ENCODE measurements around the gene PAPSS2.
"Not testable (repeated sequence)": the region's sequence is repeated elsewhere in the genome, so short reads cannot be mapped to it uniquely, and the experiment has no call there.

Gene PAPSS2

GRCh38 chr10:87619705-87620104 is 40.0 kb upstream of the PAPSS2 start:
- H3K27me3 ChIP-seq (ENCODE audit: insufficient read depth, poor library complexity, severe bottlenecking), result no peaks in the 10 kb centered on the region
- DNase-seq (ENCODE audit: low read depth in 1 of 2, low spot score in 1 of 2), result no peak
- H3K27ac ChIP-seq (replicated peaks), result no peak overlapping the region
- no peak for TF ChIP-seq REST (IDR thresholded peaks at IDR 0.05; ENCODE audit: insufficient replicate concordance, low read depth)
- no peak for TF ChIP-seq CTCF (IDR thresholded peaks at IDR 0.05; ENCODE audit: insufficient read depth, low read length)
- TF ChIP-seq GABPA (IDR thresholded peaks at IDR 0.05; ENCODE audit: low read depth), result no peak
- no peak for TF ChIP-seq SPI1 (IDR thresholded peaks at IDR 0.05; ENCODE audit: borderline replicate concordance, low read depth)
- no peak for TF ChIP-seq POLR2AphosphoS5 (IDR thresholded peaks at IDR 0.05; ENCODE audit: low read depth)
- H3K4me3 ChIP-seq (replicated peaks; ENCODE audit: insufficient read depth, low read length), result no peak overlapping the region

- not testable (repeated sequence) for H3K4me3 ChIP-seq (replicated peaks; ENCODE audit: insufficient read depth, low read length); DNase-seq (ENCODE audit: low read depth in 1 of 2, low spot score in 1 of 2); H3K27ac ChIP-seq (replicated peaks); H3K27me3 ChIP-seq (ENCODE audit: insufficient read depth, poor library complexity, severe bottlenecking)
Observed at GRCh38 chr10:87621440-87621839, 38.2 kb upstream of the PAPSS2 start.

GRCh38 chr10:87622314-87623004 is 37.2 kb upstream of the PAPSS2 start:
- TF ChIP-seq SPI1 (IDR thresholded peaks at IDR 0.05; ENCODE audit: borderline replicate concordance, low read depth) (no peak), POLR2AphosphoS5 (IDR thresholded peaks at IDR 0.05; ENCODE audit: low read depth) (no peak), REST (IDR thresholded peaks at IDR 0.05; ENCODE audit: insufficient replicate concordance, low read depth) (no peak), CTCF (IDR thresholded peaks at IDR 0.05; ENCODE audit: insufficient read depth, low read length) (no peak), GABPA (IDR thresholded peaks at IDR 0.05; ENCODE audit: low read depth) (no peak)
- Histone ChIP-seq H3K4me3 (replicated peaks; ENCODE audit: insufficient read depth, low read length) (no peak overlapping the region), H3K27ac (replicated peaks) (no peak overlapping the region), H3K27me3 (ENCODE audit: insufficient read depth, poor library complexity, severe bottlenecking) (no peaks in the 10 kb centered on the region)
- no peak for DNase-seq (ENCODE audit: low read depth in 1 of 2, low spot score in 1 of 2)

- DNase-seq (ENCODE audit: low read depth in 1 of 2, low spot score in 1 of 2), result no peak
- TF ChIP-seq GABPA (IDR thresholded peaks at IDR 0.05; ENCODE audit: low read depth) (no peak), SPI1 (IDR thresholded peaks at IDR 0.05; ENCODE audit: borderline replicate concordance, low read depth) (no peak), REST (IDR thresholded peaks at IDR 0.05; ENCODE audit: insufficient replicate concordance, low read depth) (no peak), CTCF (IDR thresholded peaks at IDR 0.05; ENCODE audit: insufficient read depth, low read length) (no peak), POLR2AphosphoS5 (IDR thresholded peaks at IDR 0.05; ENCODE audit: low read depth) (no peak)
Observed at GRCh38 chr10:87623191-87623590, 36.5 kb upstream of the PAPSS2 start.

More at GRCh38 chr10:87623191-87623590, 36.5 kb upstream of the PAPSS2 start:
- Histone ChIP-seq H3K4me3 (replicated peaks; ENCODE audit: insufficient read depth, low read length) (no peak overlapping the region), H3K27ac (replicated peaks) (no peak overlapping the region), H3K27me3 (ENCODE audit: insufficient read depth, poor library complexity, severe bottlenecking) (no peaks in the 10 kb centered on the region)

All from HL-60 (cell line).